Fibroblast of mammary gland (primary cell): ENCODE results near the gene NXPE3.

Experiments
- DNase-seq: peaks from one replicate; pipeline ENCODE4 v3.0.0-alpha.2; 2010; ENCODE audit warnings: low read depth
- H3K4me3 ChIP-seq: 2 replicates; pipeline ENCODE4 v1.5.1; 2011; ENCODE audit warnings: low read depth, mild to moderate bottlenecking, low read length, moderate library complexity; ENCODE audit not compliant: control insufficient read depth
- CTCF ChIP-seq: conservative IDR thresholded peaks from 2 replicates; pipeline ENCODE4 v1.5.1; 2011; ENCODE audit warnings: low read depth, low read length, inconsistent platforms; ENCODE audit not compliant: control insufficient read depth, insufficient read depth

Gene NXPE3

DNA sequence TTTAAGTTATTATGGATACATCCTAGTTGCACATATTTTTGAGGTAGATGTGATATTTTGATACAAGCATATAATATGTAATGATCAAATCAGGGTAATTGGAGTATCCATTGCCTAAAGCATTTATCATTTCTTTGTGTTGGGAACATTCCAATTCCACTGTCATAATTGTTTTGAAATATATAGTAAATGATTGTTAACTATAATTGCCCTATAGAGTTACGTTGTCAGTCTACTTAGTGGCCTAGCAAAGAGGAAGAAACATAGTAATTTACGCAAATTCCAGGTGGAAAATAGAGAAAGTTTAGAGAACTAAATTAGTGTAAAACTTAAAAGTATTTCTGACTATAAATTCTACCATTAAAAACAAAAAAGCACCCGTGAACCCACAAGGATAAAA lies 24.9 kb downstream of the NXPE3 start:
- no peak for TF ChIP-seq CTCF
- H3K4me3 ChIP-seq, result no peak overlapping the region
- no peak for DNase-seq

GRCh38 chr3:101806491-101806890 lies 27.5 kb downstream of the NXPE3 start:
- peak; percentile 23 for DNase-seq
- no peak overlapping the region for H3K4me3 ChIP-seq
- TF ChIP-seq CTCF, result no peak

DNA sequence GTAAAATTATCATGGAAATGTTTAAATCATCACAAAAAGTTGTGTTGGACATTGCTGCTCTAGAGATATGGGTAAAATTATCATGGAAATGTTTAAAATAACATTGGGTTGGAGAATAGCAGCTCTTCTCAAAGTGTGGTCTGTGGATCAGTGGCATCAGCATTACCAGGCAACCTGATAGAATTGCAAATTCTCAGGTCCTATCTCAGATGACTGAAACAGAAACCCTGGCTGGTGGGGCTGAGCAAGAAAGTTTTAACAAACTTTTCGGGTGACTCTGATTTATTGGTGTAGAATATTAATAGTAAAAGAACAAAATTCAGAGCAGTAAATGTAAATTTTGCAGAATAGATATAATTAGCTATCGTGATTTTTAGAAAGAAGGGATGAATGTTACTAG lies 28.9 kb downstream of the NXPE3 start:
- no peak for DNase-seq
- TF ChIP-seq CTCF, result no peak
- no peak overlapping the region for H3K4me3 ChIP-seq

GRCh38 chr3:101809178-101810021 lies 30.4 kb downstream of the NXPE3 start:
- DNase-seq, result peak; percentile 60

GRCh38 chr3:101810022-101810418 lies 31.0 kb downstream of the NXPE3 start:
- DNase-seq, result no peak
- no peak for TF ChIP-seq CTCF
- H3K4me3 ChIP-seq, result no peak overlapping the region

More at GRCh38 chr3:101809178-101810021, 30.4 kb downstream of the NXPE3 start:
- H3K4me3 ChIP-seq, result no peak overlapping the region
- TF ChIP-seq CTCF, result peak; percentile 63

GRCh38 chr3:101811875-101812274 lies 32.9 kb downstream of the NXPE3 start:
- TF ChIP-seq CTCF, result no peak
- no peak overlapping the region for H3K4me3 ChIP-seq
- DNase-seq, result no peak
